RKO (cell line): ENCODE results near the gene MAN2B2.
"Not testable (repeated sequence)": the region's sequence is repeated elsewhere in the genome, so short reads cannot be mapped to it uniquely, and the experiment has no call there.

Experiments
- DNase-seq: peaks from one replicate; pipeline ENCODE4 v3.0.0-alpha.2; 2016; ENCODE audit warnings: low spot score

The MAN2B2 gene

GRCh38 chr4:6643141-6643847, 68.3 kb downstream of the MAN2B2 start:
- no peak for DNase-seq

DNA sequence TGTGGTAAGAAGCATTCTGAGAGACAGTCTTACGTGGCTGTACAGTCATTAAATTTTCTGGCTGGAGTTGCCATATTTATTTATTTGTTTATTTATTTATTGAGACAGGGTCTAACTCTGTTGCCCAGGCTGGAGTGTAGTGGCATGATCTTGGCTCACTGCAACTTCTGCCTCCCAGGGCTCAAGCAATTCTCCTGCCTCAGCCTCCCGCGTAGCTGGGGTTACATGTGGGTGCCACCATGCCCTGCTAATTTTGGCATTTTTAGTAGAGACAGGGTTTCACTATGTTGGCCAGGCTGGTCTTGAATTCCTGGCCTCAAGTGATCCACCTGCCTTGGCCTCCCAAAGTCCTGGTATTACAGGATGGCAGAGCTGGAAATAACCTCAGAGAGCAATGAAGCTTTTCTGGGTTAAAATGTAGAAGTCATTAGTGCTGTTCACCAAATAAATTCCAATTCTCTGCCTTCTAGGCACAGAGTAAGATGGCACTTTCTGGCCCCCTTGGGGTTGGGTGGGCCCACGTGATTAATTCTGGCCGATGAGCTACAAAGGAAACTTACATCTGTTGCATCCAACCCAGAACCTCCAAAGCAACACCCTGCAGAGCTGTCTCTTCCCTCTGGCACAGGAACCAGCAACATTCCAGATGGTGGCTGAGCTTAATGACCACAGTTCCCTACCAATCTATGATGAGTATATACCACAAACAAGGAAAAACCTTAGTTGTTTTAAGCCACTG, 70.0 kb downstream of the MAN2B2 start:
- DNase-seq = no peak

- DNase-seq = no peak
Measured at GRCh38 chr4:6647169-6647568, 72.2 kb downstream of the MAN2B2 start.

DNA sequence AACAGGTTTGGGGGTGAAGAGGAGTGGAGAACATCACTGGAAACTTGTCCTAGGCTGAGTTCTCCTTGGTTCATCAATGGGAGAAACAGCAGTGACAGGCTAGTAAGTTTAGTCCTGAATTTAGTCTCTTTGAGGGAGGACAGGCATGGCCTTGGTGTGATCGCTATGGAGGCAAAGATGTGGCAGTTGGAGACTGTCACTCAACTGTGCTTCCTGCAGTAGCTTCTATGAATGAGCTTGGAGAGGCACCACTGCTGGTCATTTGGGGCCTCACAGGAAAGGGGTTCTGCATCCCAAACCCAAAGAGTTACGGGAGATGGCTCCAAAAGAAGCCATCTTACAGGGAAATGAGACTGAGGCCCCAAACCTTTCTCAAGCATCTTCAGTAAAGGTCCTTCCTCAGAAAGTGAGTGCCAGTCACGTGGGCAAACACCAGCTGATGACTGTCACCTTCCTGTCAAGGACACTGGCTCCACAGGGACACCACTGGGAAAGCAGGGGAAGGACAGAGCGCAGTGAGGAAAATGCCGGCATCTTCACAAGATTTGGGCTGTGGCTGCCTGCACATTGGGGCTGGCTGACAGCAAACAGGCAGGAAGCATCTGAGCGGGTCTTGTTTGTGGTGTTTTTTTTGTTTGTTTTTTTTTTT, 72.7 kb downstream of the MAN2B2 start:
- DNase-seq = no peak

GRCh38 chr4:6649216-6649615, 74.2 kb downstream of the MAN2B2 start:
- no peak for DNase-seq

DNA sequence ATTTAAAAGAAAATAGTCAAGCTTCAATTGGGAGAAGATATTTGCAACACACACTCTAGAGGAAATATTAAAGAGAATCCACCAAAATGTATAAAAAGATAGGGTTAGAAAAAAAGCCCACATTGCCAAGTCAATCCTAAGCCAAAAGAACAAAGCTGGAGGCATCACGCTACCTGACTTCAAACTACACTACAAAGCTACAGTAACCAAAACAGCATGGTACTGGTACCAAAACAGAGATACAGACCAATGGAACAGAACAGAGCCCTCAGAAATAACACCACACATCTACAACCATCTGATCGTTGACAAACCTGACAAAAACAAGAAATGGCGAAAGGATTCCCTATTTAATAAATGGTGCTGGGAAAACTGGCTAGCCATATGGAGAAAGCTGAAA, 79.2 kb downstream of the MAN2B2 start:
- DNase-seq = not testable (repeated sequence)

- DNase-seq = not testable (repeated sequence)
Measured at GRCh38 chr4:6655291-6655690, 80.3 kb downstream of the MAN2B2 start.

GRCh38 chr4:6655924-6656323, 80.9 kb downstream of the MAN2B2 start:
- no peak for DNase-seq

DNA sequence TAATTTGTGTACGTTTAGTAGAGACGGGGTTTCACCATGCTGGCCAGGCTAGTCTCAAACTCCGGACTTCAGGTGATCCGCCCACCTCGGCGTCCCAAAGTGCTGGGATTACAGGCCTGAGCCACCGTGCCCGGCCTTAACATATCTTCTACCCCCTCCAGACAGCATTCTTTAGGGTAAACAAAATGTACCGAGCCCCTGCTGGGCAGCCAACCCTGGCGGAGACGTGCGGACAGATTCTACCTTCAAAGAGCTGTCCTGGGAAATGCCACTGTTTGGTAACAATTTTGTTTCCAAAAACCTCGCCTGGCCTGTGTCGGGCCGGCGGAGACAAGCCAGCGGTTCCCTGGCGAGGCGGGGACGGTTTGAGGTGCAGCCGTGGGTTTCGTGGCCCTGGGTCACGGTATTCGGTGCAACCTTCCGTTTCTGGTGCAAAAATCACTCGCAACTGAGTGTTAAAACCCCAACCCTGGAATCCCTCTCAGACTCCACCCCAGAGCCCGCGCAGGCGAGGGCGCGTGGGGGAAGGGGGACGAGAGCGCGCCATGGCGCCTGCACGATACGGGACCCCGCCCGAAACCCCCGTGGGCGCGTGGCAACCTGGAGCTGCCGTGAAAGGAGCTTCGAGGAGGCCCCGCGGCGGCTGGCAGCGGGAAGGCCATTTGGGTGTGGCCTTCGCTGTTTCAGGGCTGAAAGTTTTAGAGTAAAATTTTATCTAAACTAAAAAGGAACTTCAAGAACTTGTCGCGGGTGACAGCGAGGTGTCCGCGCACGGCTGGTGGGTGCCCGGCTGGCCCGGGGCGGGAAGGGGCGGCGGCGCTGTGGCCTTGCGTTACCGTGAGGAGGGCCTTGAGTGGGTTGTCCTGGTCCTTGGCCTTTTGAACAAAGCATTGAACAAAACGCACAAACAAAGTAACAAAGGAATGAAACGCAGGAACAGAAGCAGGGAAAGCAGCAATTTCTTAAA, 82.5 kb downstream of the MAN2B2 start:
- no peak for DNase-seq

DNA sequence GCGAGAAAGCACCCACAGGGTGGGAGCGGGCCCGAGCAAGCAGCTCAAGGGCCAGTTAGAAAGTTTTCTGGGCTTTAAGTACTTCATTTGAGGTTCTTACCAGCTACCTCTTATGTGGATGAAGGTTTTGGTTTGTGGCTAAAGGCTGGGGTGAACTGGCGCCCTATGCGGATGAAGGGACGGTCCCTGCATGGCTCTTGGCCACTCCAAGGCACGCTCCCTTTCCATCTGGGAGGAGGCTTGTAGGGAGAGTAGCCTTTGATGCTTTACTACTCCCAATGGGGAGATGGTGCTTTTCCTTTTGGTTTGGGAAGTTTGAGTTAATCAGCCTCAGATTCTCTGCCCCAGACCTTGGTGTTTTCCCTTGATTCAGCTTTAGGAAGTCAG, 83.2 kb downstream of the MAN2B2 start:
- DNase-seq = no peak

- DNase-seq = no peak
Measured at GRCh38 chr4:6658597-6659075, 83.6 kb downstream of the MAN2B2 start.

DNA sequence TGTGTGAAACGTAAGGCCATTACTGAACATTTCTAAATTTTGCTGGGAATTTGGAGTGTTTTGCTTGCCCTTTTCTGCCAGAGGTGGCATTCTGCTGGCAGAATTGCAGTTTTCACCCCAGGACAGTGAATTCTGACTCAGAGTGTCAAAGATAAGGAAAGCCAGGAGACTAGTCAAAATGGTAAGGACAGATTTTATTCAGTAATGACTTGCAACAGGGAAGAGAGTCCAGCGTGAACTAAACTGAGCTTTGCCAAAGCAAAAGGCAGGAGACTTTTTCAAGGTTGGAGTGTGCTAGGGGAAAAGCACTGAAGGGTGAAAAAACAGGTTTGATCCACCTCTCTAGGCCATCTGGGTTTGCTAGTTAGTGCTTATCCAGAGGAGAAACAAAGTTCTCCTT, 84.9 kb downstream of the MAN2B2 start:
- no peak for DNase-seq

GRCh38 chr4:6660430-6660829, 85.4 kb downstream of the MAN2B2 start:
- no peak for DNase-seq

GRCh38 chr4:6662591-6662990, 87.6 kb downstream of the MAN2B2 start:
- peak; percentile 48 for DNase-seq

DNA sequence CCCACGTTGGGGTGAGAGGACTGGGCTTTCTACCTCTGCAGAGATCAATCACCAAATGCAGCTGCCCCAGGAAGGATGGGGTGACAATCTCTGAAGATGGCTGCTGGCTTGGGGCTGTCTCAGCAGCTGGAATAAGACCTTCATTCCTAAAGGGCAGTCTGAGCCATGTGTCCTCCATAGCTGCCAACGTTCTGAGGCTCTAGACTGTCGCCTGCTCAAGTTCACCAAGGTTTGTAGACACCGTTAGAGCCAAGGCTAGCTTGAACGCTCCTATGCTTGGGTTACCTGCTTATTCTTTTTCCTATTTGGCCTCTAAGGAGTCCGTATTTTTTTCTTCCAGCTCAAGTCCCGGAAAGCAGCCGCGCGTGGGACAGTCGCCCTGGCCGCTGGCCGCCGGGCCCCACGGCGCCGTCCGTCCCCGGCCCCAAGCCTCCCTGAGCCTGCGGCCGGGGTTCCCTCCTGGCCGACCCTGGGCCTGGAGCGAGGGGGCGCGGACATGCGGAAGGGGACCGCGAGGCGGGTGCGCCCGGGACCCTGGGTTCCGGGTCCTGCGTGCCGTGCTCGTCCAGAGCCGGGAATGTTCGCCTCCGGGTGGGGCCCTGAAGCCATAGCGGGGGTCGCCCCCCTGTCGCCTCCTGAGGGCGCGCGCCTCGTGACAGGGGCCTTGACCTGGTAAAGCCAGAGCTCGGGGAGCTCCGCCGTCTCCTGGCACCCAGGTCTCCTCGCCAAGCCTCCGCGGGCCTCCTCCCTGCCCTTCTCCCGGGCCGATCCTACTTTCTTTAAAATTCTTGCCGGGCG, 88.8 kb downstream of the MAN2B2 start:
- DNase-seq = no peak

DNA sequence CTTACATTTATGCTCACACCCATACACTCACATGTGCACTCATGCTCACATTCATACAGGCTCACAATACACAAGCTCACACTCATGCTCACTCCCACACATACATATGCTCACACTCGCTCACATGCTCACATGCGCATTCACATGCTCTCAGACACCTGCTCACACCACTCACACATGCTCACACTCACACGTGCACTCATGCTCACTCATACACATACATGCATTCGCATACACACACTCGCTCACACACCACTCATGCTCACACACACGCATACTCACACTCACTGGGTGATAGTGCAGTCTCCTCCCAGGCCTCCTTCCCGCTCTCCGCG, 90.3 kb downstream of the MAN2B2 start:
- DNase-seq = no peak

DNA sequence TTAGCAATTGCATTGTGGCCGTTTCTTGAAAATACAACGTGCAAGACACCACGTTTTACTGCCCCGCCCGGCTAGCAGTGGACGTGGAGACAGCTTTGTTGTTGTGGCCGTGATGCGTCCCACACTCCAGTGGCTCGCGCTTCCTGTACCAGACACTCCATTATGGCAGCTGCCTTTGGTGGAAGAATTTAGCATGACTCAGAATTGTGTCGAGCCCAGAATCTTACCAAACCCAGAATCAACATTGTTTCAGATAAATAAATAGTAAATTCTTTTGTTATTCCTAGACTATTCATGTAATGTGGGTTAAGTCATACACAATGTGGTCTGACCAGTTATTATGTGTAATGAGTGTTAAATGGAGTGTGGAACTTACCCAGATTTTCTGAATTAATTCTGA, 93.4 kb downstream of the MAN2B2 start:
- no peak for DNase-seq

GRCh38 chr4:6671648-6672047, 96.7 kb downstream of the MAN2B2 start:
- DNase-seq = no peak

- DNase-seq = no peak
Measured at GRCh38 chr4:6672131-6672530, 97.1 kb downstream of the MAN2B2 start.

DNA sequence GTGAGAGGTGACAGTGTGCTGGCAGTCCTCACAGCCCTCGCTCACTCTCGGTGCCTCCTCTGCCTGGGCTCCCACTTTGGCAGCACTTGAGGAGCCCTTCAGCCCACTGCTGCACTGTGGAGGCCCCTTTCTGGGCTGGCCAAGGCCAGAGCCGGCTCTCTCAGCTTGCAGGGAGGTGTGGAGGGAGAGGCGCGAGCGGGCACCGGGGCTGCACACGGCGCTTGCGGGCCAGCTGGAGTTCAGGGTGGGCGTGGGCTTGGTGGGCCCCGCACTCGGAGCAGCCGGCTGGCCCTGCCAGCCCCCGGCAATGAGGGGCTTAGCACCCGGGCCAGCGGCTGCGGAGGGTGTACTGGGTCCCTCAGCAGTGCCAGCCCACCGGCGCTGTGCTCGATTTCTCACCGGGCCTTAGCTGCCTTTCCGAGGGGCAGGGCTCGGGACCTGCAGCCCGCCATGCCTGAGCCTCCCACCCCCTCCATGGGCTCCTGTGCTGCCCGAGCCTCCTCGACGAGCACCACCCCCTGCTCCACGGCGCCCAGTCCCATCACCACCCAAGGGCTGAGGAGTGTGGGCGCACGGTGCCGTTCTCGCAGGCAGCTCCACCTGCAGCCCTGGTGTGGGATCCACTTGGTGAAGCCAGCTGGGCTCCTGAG, 97.7 kb downstream of the MAN2B2 start:
- DNase-seq = not testable (repeated sequence)
